ENCODE results near the gene CDC42. TPM values are rescaled to one million over a fixed set of nuclear protein-coding genes. Genes with fewer than 3 reads are reported as not detected.

The CDC42 gene
- total RNA-seq, 1 experiment from 2014 or later, result 217 TPM

DNA sequence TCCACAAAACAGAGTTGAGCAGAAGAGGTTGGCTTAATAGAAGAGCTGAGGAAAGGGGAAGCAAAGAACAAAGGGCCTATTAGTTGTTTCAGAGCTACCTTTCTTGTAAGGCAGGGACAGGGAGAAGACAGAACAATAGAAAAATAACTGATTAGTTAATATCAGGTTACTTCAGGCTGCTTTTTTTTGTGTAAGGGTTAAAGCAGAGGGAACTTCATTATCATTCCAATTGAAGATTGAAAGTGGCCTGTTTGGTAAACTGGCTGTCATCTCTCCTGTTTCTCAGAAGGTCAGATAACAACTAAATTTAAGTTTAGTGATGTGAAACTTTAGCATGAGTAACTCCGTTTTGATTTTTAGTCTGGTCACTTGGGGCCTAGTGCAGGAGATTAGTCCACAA is 22.3 kb downstream of the CDC42 start:
- Histone ChIP-seq H3K79me2 (ENCODE audit: insufficient read depth, low read length) (peaks cover 100% of the 10 kb centered on the region), H3K4me2 (ENCODE audit: low read length) (no peak overlapping the region), H3K27ac (ENCODE audit: low read depth, low read length) (no peak overlapping the region), H3K9me2 (ENCODE audit: insufficient read depth) (no peaks in the 10 kb centered on the region), H3K36me3 (ENCODE audit: control insufficient read depth in 1 of 2, insufficient read depth in 2 of 2, low read length in 2 of 2) (peaks cover 8 to 10% of the 10 kb centered on the region in 2 experiments; a peak in 3 of 4 replicates), H3K4me1 (ENCODE audit: control insufficient read depth in 1 of 2, insufficient read depth in 2 of 2, low read length in 2 of 2) (peaks cover 0 to 3% of the 10 kb centered on the region in 2 experiments; a peak in 1 of 4 replicates), H2AFZ (ENCODE audit: low read depth, low read length, poor library complexity, severe bottlenecking) (no peak overlapping the region), H3K9me3 (ENCODE audit: control insufficient read depth in 1 of 2, insufficient read depth in 1 of 2, low read depth in 1 of 2, low read length in 2 of 2) (no peaks in the 10 kb centered on the region), H3K9ac (ENCODE audit: low read length) (no peak overlapping the region), H3K4me3 (replicated peaks in 1 of 2; ENCODE audit: low read depth in 1 of 2, low read length in 2 of 2) (no peak overlapping the region), H4K20me1 (ENCODE audit: insufficient read depth) (peaks cover 32% of the 10 kb centered on the region), H3K27me3 (ENCODE audit: insufficient read depth, low read length) (no peaks in the 10 kb centered on the region)
- CTCF ChIA-PET, result no interaction called here
- POLR2A ChIA-PET, result no interaction called here
- BruUV-seq (replicated peaks), result no TSS peak
- intact Hi-C loops (cut with micrococcal nuclease), result no loop called here
- DNase-seq (ENCODE audit: low read depth, low spot score), result no peak
- no peak for ATAC-seq
- RAD21 ChIA-PET (ENCODE audit: low non-redundant PET in 1 of 2, low total read pairs in 2 of 2, uncharacterized antibody in 2 of 2, unreplicated experiment in 2 of 2), result no interaction called here
- TF ChIP-seq, protein P1, sequence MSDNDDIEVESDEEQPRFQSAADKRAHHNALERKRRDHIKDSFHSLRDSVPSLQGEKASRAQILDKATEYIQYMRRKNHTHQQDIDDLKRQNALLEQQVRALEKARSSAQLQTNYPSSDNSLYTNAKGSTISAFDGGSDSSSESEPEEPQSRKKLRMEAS (IDR thresholded peaks at IDR 0.05), result no peak
- TF ChIP-seq EGR1 (IDR thresholded peaks at IDR 0.05; ENCODE audit: low read depth) (no peak), SP1 (IDR thresholded peaks at IDR 0.05; ENCODE audit: low read depth) (no peak), SIN3A (IDR thresholded peaks at IDR 0.05; ENCODE audit: low read depth) (no peak), SRF (IDR thresholded peaks at IDR 0.05; ENCODE audit: low read depth) (no peak), POLR2A (IDR thresholded peaks at IDR 0.05; ENCODE audit: borderline replicate concordance, extremely low read depth, insufficient read depth, insufficient read length) (no peak), ELF1 (IDR thresholded peaks at IDR 0.05; ENCODE audit: borderline replicate concordance, low read depth) (no peak)

GRCh38 chr1:22075718-22076117 is 23.2 kb downstream of the CDC42 start:
- no peak overlapping the region for H3K9ac ChIP-seq (ENCODE audit: low read length)
- ChIA-PET CTCF (no interaction called here), POLR2A (no interaction called here), RAD21 (ENCODE audit: low non-redundant PET in 1 of 2, low total read pairs in 2 of 2, uncharacterized antibody in 2 of 2, unreplicated experiment in 2 of 2) (no interaction called here)
- peaks cover 37% of the 10 kb centered on the region for H4K20me1 ChIP-seq (ENCODE audit: insufficient read depth)
- no peaks in the 10 kb centered on the region for H3K27me3 ChIP-seq (ENCODE audit: insufficient read depth, low read length)
- H3K36me3 ChIP-seq (ENCODE audit: control insufficient read depth in 1 of 2, insufficient read depth in 2 of 2, low read length in 2 of 2), result peaks cover 13 to 14% of the 10 kb centered on the region in 2 experiments
- no peak overlapping the region for H3K4me2 ChIP-seq (ENCODE audit: low read length)
- H3K79me2 ChIP-seq (ENCODE audit: insufficient read depth, low read length), result peaks cover 100% of the 10 kb centered on the region
- no TSS peak for BruUV-seq (replicated peaks)
- TF ChIP-seq SIN3A (IDR thresholded peaks at IDR 0.05; ENCODE audit: low read depth) (no peak), CBX3 (IDR thresholded peaks at IDR 0.05; ENCODE audit: low read depth) (no peak), POLR2A (IDR thresholded peaks at IDR 0.05; ENCODE audit: borderline replicate concordance, extremely low read depth, insufficient read depth, insufficient read length) (no peak), SRF (IDR thresholded peaks at IDR 0.05; ENCODE audit: low read depth) (no peak)
- no peak overlapping the region for H3K27ac ChIP-seq (ENCODE audit: low read depth, low read length)
- ATAC-seq (no peak), DNase-seq (ENCODE audit: low read depth, low spot score) (no peak)
- no peak overlapping the region for H3K4me3 ChIP-seq (replicated peaks in 1 of 2; ENCODE audit: low read depth in 1 of 2, low read length in 2 of 2)
- H3K9me2 ChIP-seq (ENCODE audit: insufficient read depth), result no peaks in the 10 kb centered on the region
- intact Hi-C loops (cut with micrococcal nuclease), result no loop called here
- no peak overlapping the region for H2AFZ ChIP-seq (ENCODE audit: low read depth, low read length, poor library complexity, severe bottlenecking)
- no peaks in the 10 kb centered on the region for H3K9me3 ChIP-seq (ENCODE audit: control insufficient read depth in 1 of 2, insufficient read depth in 1 of 2, low read depth in 1 of 2, low read length in 2 of 2)
- H3K4me1 ChIP-seq (ENCODE audit: control insufficient read depth in 1 of 2, insufficient read depth in 2 of 2, low read length in 2 of 2), result no peaks in the 10 kb centered on the region
